Kidney (tissue), 22 donors: ENCODE results near the gene AIFM3. TPM values are rescaled to one million over a fixed set of nuclear protein-coding genes. Genes with fewer than 3 reads are reported as not detected.

Experiments used
- DNase-seq, 5 donors: peaks; one replicate each; pipeline ENCODE4 v3.0.0-alpha.2; 2013 to 2020
- FAIRE-seq: peaks from 2 replicates; lab custom pipeline; 2012; peaks lifted over from hg19 to GRCh38; lab: Jason Lieb, UNC
- H3K27ac ChIP-seq, 2 donors: one replicate each; pipeline ENCODE4 v1.7.0; 2013; ENCODE audit warnings: low read depth in 2 of 2, low read length in 2 of 2, inconsistent platforms in 1 of 2
- H3K27me3 ChIP-seq: one replicate; pipeline ENCODE4 v1.7.1; 2013; ENCODE audit warnings: low read length, inconsistent platforms; ENCODE audit not compliant: control insufficient read depth, insufficient read depth
- H3K36me3 ChIP-seq, 3 donors: one replicate each; pipeline versions ENCODE4 v1.7.0 to v1.7.1; 2013; ENCODE audit warnings: low read length in 3 of 3, control low read depth in 1 of 3, inconsistent platforms in 1 of 3; ENCODE audit not compliant: insufficient read depth in 3 of 3, control insufficient read depth in 2 of 3
- H3K4me1 ChIP-seq, 3 donors: one replicate each; pipeline versions ENCODE4 v1.7.0 to v1.7.1; 2013; ENCODE audit warnings: low read length in 3 of 3, inconsistent platforms in 1 of 3, low read depth in 1 of 3; ENCODE audit not compliant: control insufficient read depth in 2 of 3, insufficient read depth in 2 of 3
- H3K4me3 ChIP-seq, 3 donors: one replicate each; pipeline versions ENCODE4 v1.7.0 to v1.8.1; 2013; ENCODE audit warnings: low read length in 3 of 3, control low read depth in 1 of 3, inconsistent platforms in 1 of 3
- H3K9ac ChIP-seq, 3 donors: one replicate each; pipeline versions ENCODE4 v1.7.0 to v1.7.1; 2013; ENCODE audit warnings: low read length in 3 of 3, control low read depth in 1 of 3, inconsistent platforms in 1 of 3
- H3K9me3 ChIP-seq, 3 donors: one replicate each; pipeline versions ENCODE4 v1.7.0 to v1.7.1; 2013; ENCODE audit warnings: low read length in 3 of 3, control low read depth in 1 of 3, inconsistent platforms in 1 of 3; ENCODE audit not compliant: control insufficient read depth in 2 of 3, insufficient read depth in 1 of 3
- intact Hi-C: fragments of 100-400 bp; cut with DNase I; formaldehyde crosslinking; loops from one replicate; pipeline ENCODE4 v1.11.1; 2022
- long read RNA-seq, 10 donors: library from polyadenylated mRNA in 1 of 10; unstranded in 1 of 10; transcript quantifications; one replicate each; pipeline ENCODE4 v2.0.0 and lab custom pipeline, GENCODE V29; 2021 to 2026
- polyA plus RNA-seq: library from polyadenylated mRNA; stranded (reverse); fragments of 350-450 nt; fragmentation: Illumina TruSeq; extraction: RNeasy Lipid Tissue Mini Kit (QIAGEN cat#74804); gene quantifications from one replicate; pipeline ENCODE4 v1.2.3, GENCODE V29; 2014; ENCODE audit warnings: low read depth, low replicate concordance; ENCODE audit not compliant: insufficient read depth
- total RNA-seq: library from RNA; stranded (reverse); fragmentation: NEBNext Ultra II Directional; extraction: Animal tissue kit (Norgen Biotek cat#: 25700); gene quantifications from one replicate; pipeline ENCODE4 v1.2.1, GENCODE V29; 2021
- TF ChIP-seq, protein P1 (sequence below): IDR thresholded peaks from 3 replicates; pipeline ENCODE4 v1.5.1; 2012; ENCODE audit warnings: mild to moderate bottlenecking, moderate library complexity, borderline replicate concordance; ENCODE audit not compliant: insufficient read depth; ENCODE audit errors: extremely low read depth
- donor health status: control.
- donor health status: control.
- donor health status: control.
- donor health status: control.
- donor health status: control.
- donor health status: DM: yes; HTN: yes; CAD: no.
- donor health status: Normal renal cell carcinoma (clear cell type).

AIFM3 gene, protein sequence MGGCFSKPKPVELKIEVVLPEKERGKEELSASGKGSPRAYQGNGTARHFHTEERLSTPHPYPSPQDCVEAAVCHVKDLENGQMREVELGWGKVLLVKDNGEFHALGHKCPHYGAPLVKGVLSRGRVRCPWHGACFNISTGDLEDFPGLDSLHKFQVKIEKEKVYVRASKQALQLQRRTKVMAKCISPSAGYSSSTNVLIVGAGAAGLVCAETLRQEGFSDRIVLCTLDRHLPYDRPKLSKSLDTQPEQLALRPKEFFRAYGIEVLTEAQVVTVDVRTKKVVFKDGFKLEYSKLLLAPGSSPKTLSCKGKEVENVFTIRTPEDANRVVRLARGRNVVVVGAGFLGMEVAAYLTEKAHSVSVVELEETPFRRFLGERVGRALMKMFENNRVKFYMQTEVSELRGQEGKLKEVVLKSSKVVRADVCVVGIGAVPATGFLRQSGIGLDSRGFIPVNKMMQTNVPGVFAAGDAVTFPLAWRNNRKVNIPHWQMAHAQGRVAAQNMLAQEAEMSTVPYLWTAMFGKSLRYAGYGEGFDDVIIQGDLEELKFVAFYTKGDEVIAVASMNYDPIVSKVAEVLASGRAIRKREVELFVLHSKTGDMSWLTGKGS
- total RNA-seq (3.1 TPM), polyA plus RNA-seq (4.4 TPM)
- long read RNA-seq, donor 1 = 0 reads
- long read RNA-seq, donor 2 = 0 reads
- long read RNA-seq, donor 3 = 0 reads
- long read RNA-seq, donor 4 = 0 reads
- long read RNA-seq, donor 5 = 0 reads
- long read RNA-seq, donor 6 = 0 reads
- long read RNA-seq, donor 7, partial matches to known transcripts = 0 of 2 reads
- long read RNA-seq, donor 7, other reads (novel, unspliced or antisense) = 2 of 2 reads
- long read RNA-seq, donor 8 = 0 reads
- long read RNA-seq, donor 9 = 0 reads
- long read RNA-seq, donor 10, partial matches to known transcripts = 0 of 1 reads
- long read RNA-seq, donor 10, other reads (novel, unspliced or antisense) = 0 of 1 reads

DNA sequence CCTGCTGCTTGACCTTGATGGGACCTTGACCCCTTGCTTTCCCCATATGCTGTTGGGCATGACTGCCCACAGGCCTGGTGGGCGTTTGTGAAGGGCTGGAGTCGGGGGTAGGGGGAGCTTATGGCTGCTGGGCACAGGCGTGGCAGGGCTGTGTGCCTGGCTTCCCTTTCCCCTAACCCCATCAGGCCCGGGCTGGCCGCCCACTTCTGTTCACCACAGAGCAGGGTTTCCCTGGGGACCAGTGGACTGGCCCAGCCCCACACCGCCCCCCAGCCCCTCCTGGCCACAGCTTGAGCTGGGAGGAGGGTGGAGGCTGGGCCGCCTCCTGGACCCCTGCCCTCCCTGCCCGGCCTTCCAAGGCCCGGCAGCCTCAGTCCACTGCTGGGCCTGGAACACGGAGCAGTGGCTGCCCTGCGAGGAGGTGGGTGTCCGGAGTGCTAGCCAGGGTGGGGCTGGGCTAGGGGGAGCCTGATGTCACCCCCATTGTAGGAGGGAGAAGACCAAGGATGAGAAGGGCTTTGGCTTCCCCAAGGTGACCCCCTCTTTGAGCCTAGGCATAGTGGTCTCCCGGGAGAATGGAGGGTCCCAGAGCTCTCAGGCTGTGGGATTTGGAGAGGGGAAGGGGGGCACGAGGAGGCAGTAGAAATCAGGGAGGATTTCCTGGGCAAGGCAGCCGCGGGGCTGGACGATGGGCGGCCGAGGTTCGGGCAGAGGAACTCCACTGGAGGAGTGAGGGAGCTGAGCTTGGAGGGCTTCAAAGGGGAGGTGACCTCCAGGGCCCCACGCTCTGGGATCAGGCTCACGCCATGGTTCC, at the start of gene AIFM3:
TSS of gene AIFM3 (plus strand) at position 373 of the 814 bp plus-strand sequence. CDS start 690 bp downstream, outside the sequence.
- intact Hi-C loops = no loop called here
- TF ChIP-seq, protein P1, sequence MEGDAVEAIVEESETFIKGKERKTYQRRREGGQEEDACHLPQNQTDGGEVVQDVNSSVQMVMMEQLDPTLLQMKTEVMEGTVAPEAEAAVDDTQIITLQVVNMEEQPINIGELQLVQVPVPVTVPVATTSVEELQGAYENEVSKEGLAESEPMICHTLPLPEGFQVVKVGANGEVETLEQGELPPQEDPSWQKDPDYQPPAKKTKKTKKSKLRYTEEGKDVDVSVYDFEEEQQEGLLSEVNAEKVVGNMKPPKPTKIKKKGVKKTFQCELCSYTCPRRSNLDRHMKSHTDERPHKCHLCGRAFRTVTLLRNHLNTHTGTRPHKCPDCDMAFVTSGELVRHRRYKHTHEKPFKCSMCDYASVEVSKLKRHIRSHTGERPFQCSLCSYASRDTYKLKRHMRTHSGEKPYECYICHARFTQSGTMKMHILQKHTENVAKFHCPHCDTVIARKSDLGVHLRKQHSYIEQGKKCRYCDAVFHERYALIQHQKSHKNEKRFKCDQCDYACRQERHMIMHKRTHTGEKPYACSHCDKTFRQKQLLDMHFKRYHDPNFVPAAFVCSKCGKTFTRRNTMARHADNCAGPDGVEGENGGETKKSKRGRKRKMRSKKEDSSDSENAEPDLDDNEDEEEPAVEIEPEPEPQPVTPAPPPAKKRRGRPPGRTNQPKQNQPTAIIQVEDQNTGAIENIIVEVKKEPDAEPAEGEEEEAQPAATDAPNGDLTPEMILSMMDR = no peak

DNA sequence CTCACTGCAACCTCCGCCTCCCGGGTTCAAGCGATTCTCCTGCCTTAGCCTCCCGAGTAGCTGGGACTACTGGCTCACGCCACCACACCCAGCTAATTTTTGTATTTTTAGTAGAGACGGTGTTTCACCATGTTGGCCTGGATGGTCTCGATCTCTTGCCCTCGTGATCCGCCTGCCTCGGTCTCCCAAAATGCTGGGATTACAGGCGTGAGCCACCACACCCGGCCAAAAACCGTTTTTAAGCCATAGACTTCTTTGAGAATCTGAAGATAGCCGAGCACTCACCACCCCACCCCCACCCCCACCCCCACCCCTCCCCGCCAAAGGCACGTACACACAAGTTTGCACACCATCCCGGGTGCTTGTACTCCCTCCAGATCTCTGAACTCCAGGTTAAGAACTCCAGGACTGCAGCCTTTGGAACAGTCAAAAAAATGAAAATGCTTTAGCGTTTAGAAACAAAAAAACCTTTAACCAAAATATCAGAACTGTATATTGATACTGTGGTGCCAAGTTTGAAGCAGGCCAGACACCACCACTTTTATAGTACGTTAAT, 48.3 kb upstream of the AIFM3 start:
- no peaks in the 10 kb centered on the region for H3K9me3 ChIP-seq
- DNase-seq = peak in 1 of 5 donors; percentile 10
- intact Hi-C loops = no loop called here
- peak overlapping the region; percentile 71 to 96 (median 96) for H3K4me3 ChIP-seq
- peak overlapping the region in 2 of 3 donors; percentile 78 to 97 for H3K9ac ChIP-seq
- FAIRE-seq = no peak
- TF ChIP-seq, protein P1 = no peak
- peaks cover 0 to 16% (median 0%) of the 10 kb centered on the region in 3 donors for H3K4me1 ChIP-seq
- no peaks in the 10 kb centered on the region for H3K27me3 ChIP-seq
- no peaks in the 10 kb centered on the region for H3K36me3 ChIP-seq
- H3K27ac ChIP-seq = no peak overlapping the region

More for the DNA sequence above, at the start of gene AIFM3:
- Histone ChIP-seq H3K36me3 (no peaks in the 10 kb centered on the region), H3K4me1 (peaks cover 0 to 7% (median 0%) of the 10 kb centered on the region in 3 donors), H3K27ac (no peak within 1 kb of the TSS), H3K4me3 (no peak within 1 kb of the TSS), H3K9ac (no peak within 1 kb of the TSS), H3K27me3 (peaks cover 3% of the 10 kb centered on the region), H3K9me3 (no peaks in the 10 kb centered on the region)
- DNase-seq (peak in 1 of 5 donors; percentile 66), FAIRE-seq (no peak)

DNA sequence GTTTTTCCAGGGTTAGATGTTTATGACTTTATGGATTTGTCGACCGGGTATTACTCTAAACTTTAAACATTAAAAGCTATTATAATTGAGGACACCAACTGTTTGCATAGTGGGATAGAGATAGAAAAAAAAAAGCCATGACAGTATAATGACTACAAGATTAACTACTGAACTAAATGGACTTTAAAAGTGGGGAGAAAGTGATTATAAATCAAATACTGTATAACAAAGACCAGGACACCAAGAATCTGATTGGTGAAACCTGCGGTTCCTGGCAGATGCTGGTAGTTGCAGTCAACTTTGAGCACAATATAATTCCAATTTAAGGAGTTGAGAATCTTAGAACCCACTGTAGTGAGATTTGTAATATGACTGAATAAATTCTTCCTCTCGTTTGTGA, 47.3 kb upstream of the AIFM3 start:
- Histone ChIP-seq H3K4me1 (peaks cover 0 to 16% (median 0%) of the 10 kb centered on the region in 3 donors), H3K27me3 (no peaks in the 10 kb centered on the region), H3K27ac (no peak overlapping the region), H3K4me3 (peak overlapping the region; percentile 71 to 96 (median 96)), H3K9me3 (no peaks in the 10 kb centered on the region), H3K36me3 (no peaks in the 10 kb centered on the region), H3K9ac (peak overlapping the region; percentile 25 to 58 (median 54))
- FAIRE-seq (no peak), DNase-seq (peak in 2 of 5 donors; percentile 37 to 41)
- TF ChIP-seq, protein P1 = no peak
- intact Hi-C loops = no loop called here
